Activated effector memory CD4-positive, alpha-beta T cell treated with anti-CD3 and anti-CD28 coated beads, Interleukin-2, amount 50 U/mL, for 16 hours (primary cell): Measurements from ENCODE around the gene RPTOR.

Experiments
- DNase-seq: peaks from one replicate; pipeline ENCODE4 v3.0.0-alpha.2; 2020

RPTOR gene

GRCh38 chr17:80971704-80972304 is 427.2 kb downstream of the RPTOR start:
- no peak for DNase-seq

GRCh38 chr17:80976701-80977100 is 432.1 kb downstream of the RPTOR start:
- no peak for DNase-seq

GRCh38 chr17:80977172-80977571 is 432.5 kb downstream of the RPTOR start:
- DNase-seq: no peak

GRCh38 chr17:80978499-80979497 is 434.2 kb downstream of the RPTOR start:
- DNase-seq: no peak

GRCh38 chr17:80979547-80980378 is 435.1 kb downstream of the RPTOR start:
- DNase-seq: no peak

GRCh38 chr17:80980397-80981061 is 435.9 kb downstream of the RPTOR start:
- DNase-seq: no peak

- peak; percentile 80 for DNase-seq
Measured at GRCh38 chr17:80981062-80981902, 436.6 kb downstream of the RPTOR start.

GRCh38 chr17:80981929-80982425 is 437.3 kb downstream of the RPTOR start:
- no peak for DNase-seq

- no peak for DNase-seq
Measured at GRCh38 chr17:80982426-80982974, 437.9 kb downstream of the RPTOR start.

GRCh38 chr17:80983545-80983944 is 438.9 kb downstream of the RPTOR start:
- DNase-seq: no peak

- no peak for DNase-seq
Measured at GRCh38 chr17:80984749-80985148, 440.1 kb downstream of the RPTOR start.

- DNase-seq: no peak
Measured at GRCh38 chr17:80986046-80986445, 441.4 kb downstream of the RPTOR start.

GRCh38 chr17:80986816-80987475 is 442.3 kb downstream of the RPTOR start:
- no peak for DNase-seq

- no peak for DNase-seq
Measured at GRCh38 chr17:80987941-80988461, 443.4 kb downstream of the RPTOR start.

- DNase-seq: no peak
Measured at GRCh38 chr17:80989586-80989913, 444.9 kb downstream of the RPTOR start.

- DNase-seq: peak; percentile 61
Measured at GRCh38 chr17:80990921-80991644, 446.4 kb downstream of the RPTOR start.

GRCh38 chr17:80991645-80992076 is 447.0 kb downstream of the RPTOR start, which contains the start of gene CHMP6:
CHMP6 (plus strand) TSS chr17:80991841; CDS start chr17:80991919, 78 bp downstream.
- DNase-seq: peak; percentile 88

GRCh38 chr17:80992077-80992947 is 447.7 kb downstream of the RPTOR start:
- peak; percentile 66 for DNase-seq
